Thyroid gland (tissue), 4 donors: ENCODE measurements around the gene SNX19. TPM values are rescaled to one million over a fixed set of nuclear protein-coding genes. Genes with fewer than 3 reads are reported as not detected.

ENCODE experiments used
- DNase-seq, 2 donors: peaks; one replicate each; pipeline ENCODE4 v3.0.0-alpha.2; 2019
- H3K27ac ChIP-seq, 3 donors: fragments of 200-600 bp; sonication (generic); 1 replicate in 2 of 3; 2 replicates in 1 of 3; pipeline ENCODE4 v1.5.1; 2016 to 2019; ENCODE audit warnings: mild to moderate bottlenecking in 1 of 3, moderate library complexity in 1 of 3
- H3K27me3 ChIP-seq: fragments of 200-600 bp; sonication (generic); one replicate; pipeline ENCODE4 v1.5.1; 2019
- H3K36me3 ChIP-seq, 2 donors: fragments of 200-600 bp; sonication (generic); one replicate each; pipeline ENCODE4 v1.5.1; 2016 to 2019
- H3K4me1 ChIP-seq, 2 donors: fragments of 200-600 bp; sonication (generic); one replicate each; pipeline ENCODE4 v1.5.1; 2017 to 2019
- H3K4me3 ChIP-seq, 3 donors: fragments of 200-600 bp; sonication (generic); replicated peaks in 1 of 3; 1 replicate in 2 of 3; 2 replicates in 1 of 3; pipeline ENCODE4 v1.5.1; 2016; ENCODE audit warnings: mild to moderate bottlenecking in 1 of 3
- H3K9me3 ChIP-seq: fragments of 200-600 bp; sonication (generic); one replicate; pipeline ENCODE4 v1.5.1; 2017
- POLR2A ChIP-seq, 2 donors: fragments of 450-650 bp; IDR thresholded peaks; one replicate each; pipeline ENCODE4 v1.6.1; 2017; ENCODE audit warnings: antibody characterized with exemption in 2 of 2, mild to moderate bottlenecking in 2 of 2, moderate library complexity in 1 of 2
- WGBS, 2 donors: methylation state at CpG; one replicate each; pipeline ENCODE4 v1.1.5; 2017; 5-methylcytosine and 5-hydroxymethylcytosine counted together
- intact Hi-C: fragments of 100-400 bp; cut with DNase I; formaldehyde crosslinking; loops from one replicate; pipeline ENCODE4 v1.15.1; 2023
- total RNA-seq, 4 donors: library from RNA; depleted of rRNA; stranded (reverse); fragments of >200 nt; gene quantifications; one replicate each; pipeline ENCODE4 v1.2.3, GENCODE V29; 2016
- TF ChIP-seq, protein P1 (sequence below), 6 experiments: fragments of 200-600 bp in 3 of 6; fragments of 450-650 bp in 3 of 6; sonication (generic) in 3 of 6; IDR thresholded peaks; one replicate each; pipeline ENCODE4 v1.5.1; 2016 to 2019; ENCODE audit warnings: antibody characterized with exemption in 6 of 6, mild to moderate bottlenecking in 2 of 6, inconsistent platforms in 1 of 6, moderate library complexity in 1 of 6

Gene SNX19
- total RNA-seq, 4 donors from 2014 or later, result 82.1 to 146 (median 127) TPM

DNA sequence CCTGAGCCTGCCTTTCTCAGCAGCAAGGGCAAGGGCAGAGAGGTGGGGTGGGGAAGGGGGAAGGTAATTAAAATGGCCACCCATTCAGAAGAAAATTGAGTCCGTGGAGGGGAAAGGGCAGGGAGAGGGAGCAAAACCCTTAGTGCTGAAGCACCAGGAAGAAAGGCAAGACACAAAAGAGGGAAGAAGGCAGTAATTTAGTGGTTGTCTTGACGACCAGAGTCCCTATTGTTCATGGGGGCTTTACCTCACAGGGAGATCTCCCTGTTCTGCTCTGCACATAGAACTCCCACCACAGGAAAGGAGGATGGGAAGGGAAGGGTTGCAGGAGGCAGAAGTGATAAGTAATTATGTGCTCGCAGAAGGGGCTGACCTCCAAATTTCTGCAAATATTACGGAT is 23.4 kb downstream of the SNX19 start:
- 45 to 68% methylated on average over 4 of the region's 4 CpGs for WGBS, 2 donors
- no peak for TF ChIP-seq POLR2A (IDR thresholded peaks at IDR 0.05)
- TF ChIP-seq, protein P1, sequence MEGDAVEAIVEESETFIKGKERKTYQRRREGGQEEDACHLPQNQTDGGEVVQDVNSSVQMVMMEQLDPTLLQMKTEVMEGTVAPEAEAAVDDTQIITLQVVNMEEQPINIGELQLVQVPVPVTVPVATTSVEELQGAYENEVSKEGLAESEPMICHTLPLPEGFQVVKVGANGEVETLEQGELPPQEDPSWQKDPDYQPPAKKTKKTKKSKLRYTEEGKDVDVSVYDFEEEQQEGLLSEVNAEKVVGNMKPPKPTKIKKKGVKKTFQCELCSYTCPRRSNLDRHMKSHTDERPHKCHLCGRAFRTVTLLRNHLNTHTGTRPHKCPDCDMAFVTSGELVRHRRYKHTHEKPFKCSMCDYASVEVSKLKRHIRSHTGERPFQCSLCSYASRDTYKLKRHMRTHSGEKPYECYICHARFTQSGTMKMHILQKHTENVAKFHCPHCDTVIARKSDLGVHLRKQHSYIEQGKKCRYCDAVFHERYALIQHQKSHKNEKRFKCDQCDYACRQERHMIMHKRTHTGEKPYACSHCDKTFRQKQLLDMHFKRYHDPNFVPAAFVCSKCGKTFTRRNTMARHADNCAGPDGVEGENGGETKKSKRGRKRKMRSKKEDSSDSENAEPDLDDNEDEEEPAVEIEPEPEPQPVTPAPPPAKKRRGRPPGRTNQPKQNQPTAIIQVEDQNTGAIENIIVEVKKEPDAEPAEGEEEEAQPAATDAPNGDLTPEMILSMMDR (IDR thresholded peaks at IDR 0.05), result no peak
- Histone ChIP-seq H3K36me3 (peaks cover 15 to 18% of the 10 kb centered on the region in 2 donors), H3K27me3 (no peaks in the 10 kb centered on the region), H3K4me1 (peaks cover 4 to 22% of the 10 kb centered on the region in 2 donors), H3K4me3 (no peak overlapping the region), H3K27ac (no peak overlapping the region), H3K9me3 (no peaks in the 10 kb centered on the region)
- intact Hi-C loops, result no loop called here
- DNase-seq, result no peak

DNA sequence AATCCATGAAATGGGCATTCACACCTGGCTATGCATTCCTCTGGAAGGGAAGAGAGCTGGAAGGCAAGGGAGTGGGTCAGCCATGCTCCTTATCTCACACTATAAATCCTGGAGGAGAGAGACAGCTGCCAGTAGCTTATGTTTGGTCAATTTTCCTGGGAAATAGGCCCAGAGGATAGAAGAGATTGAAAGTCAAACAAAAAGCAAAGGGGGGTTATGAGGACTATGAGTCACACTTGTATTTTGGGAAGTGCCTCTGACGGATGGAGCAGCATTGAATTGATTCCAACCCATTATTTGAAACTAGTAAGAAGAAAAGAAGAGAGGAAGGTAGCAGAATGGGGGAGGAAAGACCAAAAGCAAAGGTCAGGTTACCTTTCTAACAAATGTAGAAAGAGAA is 25.0 kb downstream of the SNX19 start:
- no peak overlapping the region for H3K27ac ChIP-seq
- no peak overlapping the region for H3K4me3 ChIP-seq
- H3K27me3 ChIP-seq, result no peaks in the 10 kb centered on the region
- no peaks in the 10 kb centered on the region for H3K9me3 ChIP-seq
- peaks cover 15 to 18% of the 10 kb centered on the region in 2 donors for H3K36me3 ChIP-seq
- H3K4me1 ChIP-seq, result peaks cover 4 to 17% of the 10 kb centered on the region in 2 donors
- WGBS, 2 donors, result 49 to 59% methylated on average over 1 of the region's 1 CpG
- no peak for DNase-seq
- intact Hi-C loops, result no loop called here
- TF ChIP-seq, protein P1 (IDR thresholded peaks at IDR 0.05), result no peak
- TF ChIP-seq POLR2A (IDR thresholded peaks at IDR 0.05), result no peak

DNA sequence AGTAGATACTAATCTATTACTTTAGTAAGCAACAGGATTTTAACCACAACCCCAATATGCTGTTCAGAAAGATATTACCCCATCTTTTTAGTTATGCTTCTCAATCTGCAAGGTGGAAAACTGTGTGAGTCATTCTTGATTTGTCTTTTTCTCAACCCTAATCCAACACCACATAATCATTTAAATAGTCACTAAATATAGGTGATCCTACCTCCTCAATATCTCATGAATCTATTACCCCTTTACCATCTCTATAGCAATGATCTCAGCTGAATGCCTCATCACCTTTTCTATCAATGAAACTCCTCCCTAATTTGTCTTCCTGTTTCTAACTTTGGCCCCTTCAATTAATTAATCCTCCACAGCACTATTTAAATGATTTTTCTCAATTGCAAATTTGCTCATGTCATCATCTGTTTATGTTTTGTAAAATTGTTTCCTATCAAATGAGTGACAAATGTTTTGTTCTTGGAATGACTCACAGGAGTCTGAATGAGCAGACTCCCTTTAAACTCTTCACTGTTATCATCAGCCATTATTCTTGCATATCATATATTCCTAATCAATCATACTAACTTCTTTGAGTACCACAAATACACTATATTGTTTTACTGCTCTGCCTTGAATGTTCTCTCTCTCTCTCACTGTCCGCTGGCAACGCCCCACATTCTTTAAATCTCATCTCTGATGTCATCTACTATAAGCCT is 26.1 kb downstream of the SNX19 start:
- no peak for DNase-seq
- Histone ChIP-seq H3K36me3 (peaks cover 15 to 17% of the 10 kb centered on the region in 2 donors), H3K27ac (no peak overlapping the region), H3K27me3 (no peaks in the 10 kb centered on the region), H3K4me1 (peaks cover 4 to 16% of the 10 kb centered on the region in 2 donors), H3K9me3 (no peaks in the 10 kb centered on the region), H3K4me3 (no peak overlapping the region)
- TF ChIP-seq, protein P1 (IDR thresholded peaks at IDR 0.05), result no peak
- no peak for TF ChIP-seq POLR2A (IDR thresholded peaks at IDR 0.05)
- intact Hi-C loops, result no loop called here
- 89 to 99% methylated on average over 1 to 2 of the region's 2 CpGs for WGBS, 2 donors

DNA sequence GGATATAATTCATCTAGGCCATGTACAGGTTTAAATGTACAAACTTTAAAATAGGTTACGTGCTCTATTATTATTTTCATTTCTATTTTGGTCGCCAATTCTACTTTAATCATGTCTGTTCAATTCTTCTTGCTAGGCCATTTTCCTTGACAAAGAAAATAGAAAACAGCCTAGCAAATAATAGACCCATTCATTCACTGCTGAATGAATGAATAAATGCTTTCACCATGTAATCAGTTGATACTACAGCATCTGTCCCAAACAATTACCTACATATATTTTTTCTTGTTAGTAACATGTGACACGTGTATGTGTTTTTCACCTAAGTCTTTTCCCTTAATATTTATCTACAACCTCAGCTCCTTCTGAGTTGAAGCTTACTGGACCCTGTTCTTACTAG is 27.5 kb downstream of the SNX19 start:
- H3K27me3 ChIP-seq, result no peaks in the 10 kb centered on the region
- peaks cover 13% of the 10 kb centered on the region in 2 donors for H3K36me3 ChIP-seq
- H3K27ac ChIP-seq, result no peak overlapping the region
- H3K9me3 ChIP-seq, result no peaks in the 10 kb centered on the region
- no peak overlapping the region for H3K4me3 ChIP-seq
- intact Hi-C loops, result no loop called here
- no peak for DNase-seq
- TF ChIP-seq, protein P1 (IDR thresholded peaks at IDR 0.05), result no peak
- no peak for TF ChIP-seq POLR2A (IDR thresholded peaks at IDR 0.05)
- WGBS, 2 donors, result 95 to 96% methylated on average over 3 of the region's 3 CpGs
- peaks cover 0 to 7% of the 10 kb centered on the region in 2 donors for H3K4me1 ChIP-seq

DNA sequence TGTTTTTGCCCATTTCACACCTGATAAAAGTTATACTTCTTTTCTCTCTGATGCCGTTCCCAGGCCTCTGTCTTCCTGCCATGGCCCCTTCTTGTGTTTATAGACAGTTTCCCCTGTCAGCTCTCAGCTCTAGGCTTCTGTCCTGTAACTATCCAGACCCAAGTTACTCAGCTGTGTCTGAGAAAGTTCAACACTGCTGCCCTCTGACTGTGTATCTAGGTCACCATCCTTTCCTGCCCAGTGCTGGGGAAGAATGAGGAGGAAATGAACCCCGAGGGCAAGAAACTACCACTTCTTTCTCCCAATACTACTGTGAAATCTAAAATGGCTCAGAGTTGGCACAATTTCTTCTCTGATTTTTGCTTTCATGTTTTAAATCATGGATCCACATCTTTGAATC is 29.6 kb downstream of the SNX19 start:
- TF ChIP-seq, protein P1 (IDR thresholded peaks at IDR 0.05), result no peak
- no peak for TF ChIP-seq POLR2A (IDR thresholded peaks at IDR 0.05)
- H3K4me3 ChIP-seq, result no peak overlapping the region
- 47 to 53% methylated on average over 2 of the region's 2 CpGs for WGBS, 2 donors
- peaks cover 6 to 8% of the 10 kb centered on the region in 2 donors for H3K36me3 ChIP-seq
- H3K27ac ChIP-seq, result no peak overlapping the region
- DNase-seq, result no peak
- intact Hi-C loops, result no loop called here
- no peaks in the 10 kb centered on the region for H3K9me3 ChIP-seq
- H3K4me1 ChIP-seq, result peaks cover 8 to 16% of the 10 kb centered on the region in 2 donors
- no peaks in the 10 kb centered on the region for H3K27me3 ChIP-seq
